Stimulated activated CD8-positive, alpha-beta memory T cell treated with anti-CD3 and anti-CD28 coated beads, Interleukin-2, amount 100 ng/mL, for 48 hours (primary cell): ENCODE results near the gene TGM3.

Source experiments
- DNase-seq, 2 donors: peaks; one replicate each; pipeline ENCODE4 v3.0.0-alpha.2; 2020; ENCODE audit warnings: low read depth in 2 of 2

Gene TGM3

DNA sequence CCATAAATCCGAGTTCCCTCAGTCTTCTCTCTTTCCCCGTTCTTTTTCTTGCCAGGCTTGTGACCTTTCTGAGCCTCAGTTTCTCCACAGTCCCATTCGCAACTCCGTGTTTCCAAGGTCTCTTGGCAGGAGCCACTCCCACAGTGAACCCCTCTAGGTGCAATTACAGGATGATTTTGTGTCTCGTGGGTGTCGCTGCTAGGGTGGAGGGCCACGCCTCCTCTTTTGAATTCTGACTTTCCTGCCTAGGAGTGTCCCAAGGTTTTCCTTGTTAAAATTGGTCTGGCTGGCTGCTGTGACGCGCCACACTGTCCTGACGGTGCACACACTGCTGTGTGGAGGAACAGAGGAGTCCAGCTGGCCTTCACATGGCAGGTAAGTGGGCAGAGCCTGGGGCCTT lies 84.8 kb downstream of the TGM3 start, which contains the start of gene TGM6:
TGM6 (plus strand) TSS at position 301 of the 400 bp plus-strand sequence; CDS start at position 369, 68 bp downstream.
- no peak for DNase-seq

DNA sequence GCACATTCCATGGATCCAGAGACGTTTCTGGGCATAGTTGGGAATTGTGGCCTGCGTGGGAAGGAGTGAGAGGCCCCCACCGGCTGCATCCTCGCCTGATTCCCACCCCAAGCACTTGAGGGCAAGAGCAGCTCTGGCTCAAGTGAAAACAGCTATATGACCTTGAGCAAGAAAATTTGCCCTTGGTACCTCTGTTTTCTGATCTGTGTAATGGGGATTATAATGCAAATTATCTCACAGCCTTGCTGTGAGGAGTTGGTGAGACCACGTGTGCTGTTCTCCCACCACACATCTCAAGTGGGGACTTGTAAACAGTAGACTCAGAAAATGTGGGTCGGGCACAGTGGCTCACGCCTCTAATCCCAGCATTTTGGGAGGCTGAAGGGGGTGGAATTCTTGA lies 85.5 kb downstream of the TGM3 start:
- DNase-seq = no peak

GRCh38 chr20:2382833-2383232 lies 87.0 kb downstream of the TGM3 start:
- DNase-seq = no peak

- DNase-seq = no peak
Measured at GRCh38 chr20:2385026-2385425, 89.2 kb downstream of the TGM3 start.

GRCh38 chr20:2385496-2385895 lies 89.7 kb downstream of the TGM3 start:
- no peak for DNase-seq

DNA sequence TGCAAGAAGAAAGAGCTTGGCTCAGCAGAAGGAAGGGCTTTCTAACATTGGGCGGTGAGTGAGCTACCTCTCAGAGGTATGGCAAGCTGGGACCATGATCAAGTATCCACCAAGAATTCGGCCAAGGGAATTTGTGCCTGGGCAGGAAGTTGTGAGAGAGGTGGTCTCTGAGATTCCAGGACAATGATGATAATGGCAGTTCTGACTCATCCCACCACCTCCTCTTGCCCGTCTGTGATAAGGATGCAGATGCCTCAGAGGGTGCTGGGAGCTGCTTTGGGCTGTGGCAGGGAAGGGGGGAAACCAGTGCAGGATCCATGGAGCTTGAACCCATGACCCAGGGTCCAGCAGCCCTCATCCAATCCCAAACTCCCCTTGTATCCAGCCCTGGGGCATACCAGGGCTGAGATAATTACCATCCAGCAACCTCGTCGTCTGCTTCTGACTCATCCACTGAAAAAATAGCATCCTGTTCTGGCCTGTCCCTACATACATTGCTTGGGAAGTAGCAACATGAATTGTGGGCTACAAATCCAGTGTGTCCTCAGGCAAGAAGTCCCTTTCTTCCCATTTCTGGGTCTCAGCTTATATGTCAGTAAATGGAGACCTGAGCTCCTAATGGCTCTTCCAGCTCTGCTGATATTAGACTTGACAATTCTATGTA lies 90.8 kb downstream of the TGM3 start:
- DNase-seq = no peak

- peak; percentile 27 to 51 for DNase-seq
Measured at GRCh38 chr20:2387180-2387577, 91.4 kb downstream of the TGM3 start.

DNA sequence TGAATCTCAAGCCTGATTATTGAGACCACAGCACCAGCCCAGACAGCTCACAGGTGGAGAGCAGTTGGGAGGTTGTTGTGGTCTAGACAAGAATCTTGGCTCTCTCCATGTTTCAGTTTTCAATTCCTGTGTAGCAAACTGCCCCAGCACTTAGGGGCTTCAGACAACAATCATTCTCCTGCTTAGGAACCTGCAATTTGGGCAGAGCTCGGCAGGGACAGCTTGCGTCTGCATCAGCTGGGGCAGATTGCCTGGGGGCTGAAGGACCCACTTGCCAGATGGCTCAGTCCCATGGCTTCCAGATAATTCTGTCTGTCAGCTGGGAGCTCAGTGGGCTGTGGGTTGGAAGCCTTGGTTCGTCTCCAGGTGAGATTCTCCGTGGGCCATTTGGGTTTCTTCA lies 91.8 kb downstream of the TGM3 start:
- no peak for DNase-seq
